ENCODE data around the gene DYSF. TPM values are rescaled to one million over a fixed set of nuclear protein-coding genes. Genes with fewer than 3 reads are reported as not detected.

DYSF gene
- total RNA-seq, 2 experiments from 2014 or later: not detected

GRCh38 chr2:71536226-71536671, 82.9 kb downstream of the DYSF start:
- Histone ChIP-seq H3K79me2 (ENCODE audit: insufficient read depth, low read depth, low read length) (no peaks in the 10 kb centered on the region), H3K9me2 (ENCODE audit: insufficient read depth, low read length) (no peaks in the 10 kb centered on the region), H3K9me3 (ENCODE audit: low read length) (no peaks in the 10 kb centered on the region), H4K20me1 (ENCODE audit: insufficient read depth, low read length) (no peaks in the 10 kb centered on the region), H3K4me3 (ENCODE audit: low read depth, low read length, poor library complexity, severe bottlenecking) (no peak overlapping the region), H3K4me1 (ENCODE audit: insufficient read depth, low read length, poor library complexity, severe bottlenecking) (no peaks in the 10 kb centered on the region), H2AFZ (ENCODE audit: low read length) (no peak overlapping the region), H3K4me2 (ENCODE audit: low read length) (no peak overlapping the region), H3K36me3 (ENCODE audit: insufficient read depth, low read length) (no peaks in the 10 kb centered on the region), H3K27ac (ENCODE audit: low read depth, low read length, poor library complexity, severe bottlenecking) (no peak overlapping the region)
- DNase-seq (ENCODE audit: low spot score): no peak
- no peak for TF ChIP-seq EZH2phosphoT487 (IDR thresholded peaks at IDR 0.05; ENCODE audit: borderline replicate concordance, low read depth, low read length)
- TF ChIP-seq, protein P1, sequence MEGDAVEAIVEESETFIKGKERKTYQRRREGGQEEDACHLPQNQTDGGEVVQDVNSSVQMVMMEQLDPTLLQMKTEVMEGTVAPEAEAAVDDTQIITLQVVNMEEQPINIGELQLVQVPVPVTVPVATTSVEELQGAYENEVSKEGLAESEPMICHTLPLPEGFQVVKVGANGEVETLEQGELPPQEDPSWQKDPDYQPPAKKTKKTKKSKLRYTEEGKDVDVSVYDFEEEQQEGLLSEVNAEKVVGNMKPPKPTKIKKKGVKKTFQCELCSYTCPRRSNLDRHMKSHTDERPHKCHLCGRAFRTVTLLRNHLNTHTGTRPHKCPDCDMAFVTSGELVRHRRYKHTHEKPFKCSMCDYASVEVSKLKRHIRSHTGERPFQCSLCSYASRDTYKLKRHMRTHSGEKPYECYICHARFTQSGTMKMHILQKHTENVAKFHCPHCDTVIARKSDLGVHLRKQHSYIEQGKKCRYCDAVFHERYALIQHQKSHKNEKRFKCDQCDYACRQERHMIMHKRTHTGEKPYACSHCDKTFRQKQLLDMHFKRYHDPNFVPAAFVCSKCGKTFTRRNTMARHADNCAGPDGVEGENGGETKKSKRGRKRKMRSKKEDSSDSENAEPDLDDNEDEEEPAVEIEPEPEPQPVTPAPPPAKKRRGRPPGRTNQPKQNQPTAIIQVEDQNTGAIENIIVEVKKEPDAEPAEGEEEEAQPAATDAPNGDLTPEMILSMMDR (conservative IDR thresholded peaks at IDR 0.05; ENCODE audit: low read length): no peak
- BruUV-seq (replicated peaks): no TSS peak
- ChIA-PET POLR2A (no interaction called here), CTCF (ENCODE audit: unreplicated experiment) (interaction anchor here (0.5 kb wide), 1 partner anchor 274 kb away, joined by 7 read pairs; no protein-coding TSS in a partner anchor)
- intact Hi-C loops (cut with micrococcal nuclease; ENCODE audit: unreplicated experiment): no loop called here

DNA sequence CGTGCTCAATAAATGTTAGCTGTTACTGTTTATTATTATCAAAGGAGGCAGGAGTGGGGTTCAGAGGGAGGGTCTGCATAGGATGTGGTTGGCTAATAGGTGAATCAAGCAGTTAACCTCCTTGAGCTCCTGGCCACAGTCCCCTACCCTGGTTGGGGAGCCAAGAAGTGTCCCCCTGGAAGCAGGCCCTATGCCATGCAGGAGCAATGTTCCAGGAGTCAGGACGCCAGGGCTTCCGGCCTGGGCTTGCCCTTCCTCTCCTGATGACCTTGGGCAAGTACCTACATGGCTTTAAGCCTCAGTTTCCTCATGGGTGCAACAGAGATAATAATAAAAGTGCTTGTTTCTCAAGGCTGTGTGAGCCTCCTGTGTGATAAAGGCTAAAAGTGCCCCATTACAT, 84.9 kb downstream of the DYSF start:
- intact Hi-C loops (cut with micrococcal nuclease; ENCODE audit: unreplicated experiment): no loop called here
- POLR2A ChIA-PET: no interaction called here

DNA sequence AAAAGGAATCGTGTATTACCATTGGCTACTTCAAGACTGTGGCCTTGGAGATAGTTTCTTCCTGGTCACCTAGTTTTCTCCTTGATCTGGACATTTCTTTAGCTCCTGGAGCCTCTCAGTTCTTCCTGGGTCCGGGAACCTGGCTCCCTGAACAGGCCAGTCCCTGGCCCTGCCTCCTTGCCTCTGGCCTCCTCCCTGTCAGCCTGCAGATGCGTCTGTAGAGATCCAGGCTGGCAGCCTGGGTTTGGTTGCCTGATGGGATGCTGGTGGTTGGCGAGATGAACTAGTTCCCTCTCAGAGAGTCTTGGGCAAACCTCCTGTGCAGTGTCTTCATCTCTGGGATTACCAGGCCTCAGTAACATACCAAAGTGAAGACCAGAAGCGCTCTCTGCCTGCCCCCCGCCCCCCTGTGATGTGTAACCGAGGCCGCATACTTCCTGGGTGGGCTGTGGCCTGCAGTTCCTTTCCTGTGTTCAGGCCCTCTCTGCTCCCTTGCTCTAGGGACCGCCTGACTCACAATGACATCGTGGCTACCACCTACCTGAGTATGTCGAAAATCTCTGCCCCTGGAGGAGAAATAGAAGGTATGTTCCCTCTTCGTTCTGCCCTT, 85.4 kb downstream of the DYSF start:
- no peaks in the 10 kb centered on the region for H3K9me2 ChIP-seq (ENCODE audit: insufficient read depth, low read length)
- intact Hi-C loops (cut with micrococcal nuclease; ENCODE audit: unreplicated experiment): no loop called here
- H4K20me1 ChIP-seq (ENCODE audit: insufficient read depth, low read length): no peaks in the 10 kb centered on the region
- no peaks in the 10 kb centered on the region for H3K36me3 ChIP-seq (ENCODE audit: insufficient read depth, low read length)
- no peak overlapping the region for H2AFZ ChIP-seq (ENCODE audit: low read length)
- no peaks in the 10 kb centered on the region for H3K4me1 ChIP-seq (ENCODE audit: insufficient read depth, low read length, poor library complexity, severe bottlenecking)
- ChIA-PET POLR2A (no interaction called here), CTCF (ENCODE audit: unreplicated experiment) (no interaction called here)
- no peak for DNase-seq (ENCODE audit: low spot score)
- no peak overlapping the region for H3K4me2 ChIP-seq (ENCODE audit: low read length)
- no peaks in the 10 kb centered on the region for H3K79me2 ChIP-seq (ENCODE audit: insufficient read depth, low read depth, low read length)
- no peak overlapping the region for H3K27ac ChIP-seq (ENCODE audit: low read depth, low read length, poor library complexity, severe bottlenecking)
- no peak for TF ChIP-seq EZH2phosphoT487 (IDR thresholded peaks at IDR 0.05; ENCODE audit: borderline replicate concordance, low read depth, low read length)
- TF ChIP-seq, protein P1 (conservative IDR thresholded peaks at IDR 0.05; ENCODE audit: low read length): no peak
- no peak overlapping the region for H3K4me3 ChIP-seq (ENCODE audit: low read depth, low read length, poor library complexity, severe bottlenecking)
- no TSS peak for BruUV-seq (replicated peaks)
- no peaks in the 10 kb centered on the region for H3K9me3 ChIP-seq (ENCODE audit: low read length)

More for the DNA sequence above, 84.9 kb downstream of the DYSF start:
- Histone ChIP-seq H3K9me3 (ENCODE audit: low read length) (no peaks in the 10 kb centered on the region), H4K20me1 (ENCODE audit: insufficient read depth, low read length) (no peaks in the 10 kb centered on the region), H3K4me1 (ENCODE audit: insufficient read depth, low read length, poor library complexity, severe bottlenecking) (no peaks in the 10 kb centered on the region), H3K36me3 (ENCODE audit: insufficient read depth, low read length) (no peaks in the 10 kb centered on the region), H2AFZ (ENCODE audit: low read length) (no peak overlapping the region), H3K27ac (ENCODE audit: low read depth, low read length, poor library complexity, severe bottlenecking) (no peak overlapping the region), H3K79me2 (ENCODE audit: insufficient read depth, low read depth, low read length) (no peaks in the 10 kb centered on the region), H3K9me2 (ENCODE audit: insufficient read depth, low read length) (no peaks in the 10 kb centered on the region), H3K4me3 (ENCODE audit: low read depth, low read length, poor library complexity, severe bottlenecking) (no peak overlapping the region), H3K4me2 (ENCODE audit: low read length) (no peak overlapping the region)
- TF ChIP-seq, protein P1 (conservative IDR thresholded peaks at IDR 0.05; ENCODE audit: low read length): no peak
- TF ChIP-seq EZH2phosphoT487 (IDR thresholded peaks at IDR 0.05; ENCODE audit: borderline replicate concordance, low read depth, low read length): no peak
- CTCF ChIA-PET (ENCODE audit: unreplicated experiment): no interaction called here
- BruUV-seq (replicated peaks): no TSS peak
- no peak for DNase-seq (ENCODE audit: low spot score)
